ENCODE results near the gene EPHB1. TPM values are rescaled to one million over a fixed set of nuclear protein-coding genes. Genes with fewer than 3 reads are reported as not detected.
"Not testable (repeated sequence)": the region's sequence is repeated elsewhere in the genome, so short reads cannot be mapped to it uniquely, and the experiment has no call there.

Gene EPHB1
- polyA plus RNA-seq, 3 donors from 2014 or later, result 0.45 to 1.7 (median 0.48) TPM

DNA sequence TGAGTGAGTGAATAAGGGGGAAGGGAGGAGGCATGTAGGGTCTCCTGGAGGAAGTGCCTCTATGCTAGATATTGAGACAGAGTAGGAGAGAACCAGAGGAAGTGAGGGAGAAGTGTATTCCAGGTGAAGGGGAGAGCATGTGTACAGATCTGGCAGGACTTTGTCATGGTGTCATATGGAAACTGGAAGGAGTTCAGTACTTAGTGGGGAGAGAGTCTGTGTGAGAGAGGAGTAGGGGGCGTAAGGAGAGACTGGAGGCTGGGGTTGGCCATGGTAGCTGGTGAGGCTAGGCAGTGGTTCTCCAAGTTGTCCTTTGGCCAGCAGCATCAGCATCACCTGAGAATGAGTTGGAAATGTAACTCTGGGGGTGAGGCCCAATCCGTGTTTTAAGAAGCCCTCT, 29.6 kb upstream of the EPHB1 start:
- Mint-ChIP-seq H3K4me3 (no peak overlapping the region), H3K9me3 (no peaks in the 10 kb centered on the region), H3K36me3 (no peaks in the 10 kb centered on the region), H3K27me3 (ENCODE audit: low read depth in 3 of 3) (peaks cover 0 to 6% (median 1%) of the 10 kb centered on the region in 3 donors), H3K4me1 (no peaks in the 10 kb centered on the region), H3K27ac (no peak overlapping the region)
- DNase-seq, result no peak

DNA sequence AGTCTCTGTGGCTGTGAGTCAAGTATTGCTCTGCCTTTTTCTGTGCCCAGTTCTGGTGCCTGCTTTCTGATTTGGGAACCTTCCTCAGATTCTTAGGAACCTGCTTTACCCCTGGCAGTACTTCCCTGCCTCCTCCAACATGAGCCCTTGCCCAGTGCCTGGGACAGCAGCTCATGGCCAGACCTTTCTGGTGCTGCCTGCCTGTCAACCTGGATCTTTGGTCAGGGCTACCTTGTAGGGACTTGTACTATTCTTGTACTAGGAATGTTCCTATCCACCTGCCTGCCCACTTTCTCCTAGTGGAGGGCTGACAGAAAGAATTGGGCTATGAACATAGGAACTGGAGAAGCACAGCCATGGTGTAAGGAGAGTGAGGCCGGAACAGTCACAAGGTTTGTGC, 28.8 kb upstream of the EPHB1 start:
- no peak for DNase-seq
- Mint-ChIP-seq H3K27ac (no peak overlapping the region), H3K4me3 (no peak overlapping the region), H3K9me3 (no peaks in the 10 kb centered on the region), H3K36me3 (no peaks in the 10 kb centered on the region), H3K4me1 (no peaks in the 10 kb centered on the region), H3K27me3 (ENCODE audit: low read depth in 3 of 3) (peaks cover 1 to 6% (median 4%) of the 10 kb centered on the region in 3 donors)

GRCh38 chr3:134768116-134768515, 26.9 kb upstream of the EPHB1 start:
- DNase-seq, result no peak
- no peaks in the 10 kb centered on the region for H3K36me3 Mint-ChIP-seq
- H3K27ac Mint-ChIP-seq, result no peak overlapping the region
- H3K4me3 Mint-ChIP-seq, result no peak overlapping the region
- H3K9me3 Mint-ChIP-seq, result no peaks in the 10 kb centered on the region
- peaks cover 1 to 6% (median 4%) of the 10 kb centered on the region in 3 donors for H3K27me3 Mint-ChIP-seq (ENCODE audit: low read depth in 3 of 3)
- no peaks in the 10 kb centered on the region for H3K4me1 Mint-ChIP-seq

GRCh38 chr3:134768837-134769236, 26.2 kb upstream of the EPHB1 start:
- Mint-ChIP-seq H3K4me3 (no peak overlapping the region), H3K4me1 (no peaks in the 10 kb centered on the region), H3K27me3 (ENCODE audit: low read depth in 3 of 3) (peaks cover 1 to 6% (median 6%) of the 10 kb centered on the region in 3 donors), H3K9me3 (no peaks in the 10 kb centered on the region), H3K36me3 (no peaks in the 10 kb centered on the region), H3K27ac (no peak overlapping the region)
- DNase-seq, result no peak

GRCh38 chr3:134769287-134769868, 25.7 kb upstream of the EPHB1 start:
- peaks cover 1 to 6% (median 6%) of the 10 kb centered on the region in 3 donors for H3K27me3 Mint-ChIP-seq (ENCODE audit: low read depth in 3 of 3)
- H3K36me3 Mint-ChIP-seq, result no peaks in the 10 kb centered on the region
- no peak overlapping the region for H3K4me3 Mint-ChIP-seq
- H3K9me3 Mint-ChIP-seq, result peaks cover 0 to 1% (median 0%) of the 10 kb centered on the region in 6 donors
- DNase-seq, result no peak
- H3K4me1 Mint-ChIP-seq, result no peaks in the 10 kb centered on the region
- no peak overlapping the region for H3K27ac Mint-ChIP-seq

GRCh38 chr3:134772011-134772410, 23.0 kb upstream of the EPHB1 start:
- Mint-ChIP-seq H3K9me3 (peaks cover 0 to 1% (median 0%) of the 10 kb centered on the region in 6 donors), H3K27me3 (ENCODE audit: low read depth in 3 of 3) (peaks cover 0 to 6% (median 4%) of the 10 kb centered on the region in 3 donors), H3K27ac (no peak overlapping the region), H3K4me3 (no peak overlapping the region), H3K4me1 (no peaks in the 10 kb centered on the region), H3K36me3 (no peaks in the 10 kb centered on the region)
- DNase-seq, result no peak

DNA sequence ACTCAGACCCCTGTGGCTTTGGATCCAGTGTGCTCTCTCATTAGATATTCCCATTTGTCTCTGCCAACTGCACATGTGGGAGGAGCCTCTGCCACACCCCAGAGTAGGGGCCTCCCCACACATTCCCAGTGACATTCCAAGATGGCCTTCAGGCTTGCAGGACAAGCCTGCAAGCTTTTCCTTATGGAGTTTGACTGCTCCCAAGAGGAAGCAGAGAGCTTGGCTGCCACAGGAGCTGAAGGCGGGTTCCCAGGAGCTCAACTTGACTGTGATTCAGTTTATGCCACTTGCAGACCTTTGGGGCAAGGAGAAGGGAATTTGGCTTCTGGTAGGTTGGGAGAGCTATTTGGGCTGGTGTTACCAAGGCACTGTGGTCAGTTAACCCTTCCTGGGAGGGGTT, 22.5 kb upstream of the EPHB1 start:
- H3K27me3 Mint-ChIP-seq (ENCODE audit: low read depth in 3 of 3), result peaks cover 0 to 6% (median 4%) of the 10 kb centered on the region in 3 donors
- H3K27ac Mint-ChIP-seq, result no peak overlapping the region
- H3K4me3 Mint-ChIP-seq, result no peak overlapping the region
- H3K36me3 Mint-ChIP-seq, result no peaks in the 10 kb centered on the region
- peaks cover 0 to 1% (median 0%) of the 10 kb centered on the region in 6 donors for H3K9me3 Mint-ChIP-seq
- H3K4me1 Mint-ChIP-seq, result no peaks in the 10 kb centered on the region
- DNase-seq, result no peak

DNA sequence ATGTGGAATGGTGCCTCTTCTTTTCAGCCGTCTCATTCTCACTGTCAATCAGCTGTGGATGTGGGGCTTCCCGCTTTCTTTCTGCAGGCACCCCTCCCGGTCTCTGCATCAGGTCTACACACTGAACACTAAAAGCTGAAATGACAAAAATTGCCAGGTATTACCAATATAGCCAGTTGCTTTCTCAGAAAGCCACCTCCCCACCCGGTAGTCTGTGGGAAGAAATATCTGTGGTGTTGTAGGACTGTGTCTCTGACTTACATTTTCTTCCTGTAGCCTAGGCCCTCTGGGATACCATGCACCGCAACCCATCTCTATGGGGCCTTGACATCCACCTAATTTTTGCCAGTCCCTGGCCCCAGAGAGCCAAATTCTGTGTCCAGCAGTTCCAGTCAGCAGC, 19.2 kb upstream of the EPHB1 start:
- H3K4me1 Mint-ChIP-seq, result no peaks in the 10 kb centered on the region
- H3K9me3 Mint-ChIP-seq, result peaks cover 0 to 1% (median 0%) of the 10 kb centered on the region in 6 donors
- DNase-seq, result no peak
- no peak overlapping the region for H3K27ac Mint-ChIP-seq
- H3K4me3 Mint-ChIP-seq, result no peak overlapping the region
- H3K36me3 Mint-ChIP-seq, result no peaks in the 10 kb centered on the region
- peaks cover 0 to 2% (median 0%) of the 10 kb centered on the region in 3 donors for H3K27me3 Mint-ChIP-seq (ENCODE audit: low read depth in 3 of 3)

- peaks cover 0 to 1% (median 0%) of the 10 kb centered on the region in 6 donors for H3K9me3 Mint-ChIP-seq
- no peaks in the 10 kb centered on the region for H3K36me3 Mint-ChIP-seq
- H3K4me1 Mint-ChIP-seq, result no peaks in the 10 kb centered on the region
- DNase-seq, result no peak
- no peak overlapping the region for H3K4me3 Mint-ChIP-seq
- no peak overlapping the region for H3K27ac Mint-ChIP-seq
- peaks cover 0 to 2% (median 0%) of the 10 kb centered on the region in 3 donors for H3K27me3 Mint-ChIP-seq (ENCODE audit: low read depth in 3 of 3)
These were observed 18.5 kb upstream of the EPHB1 start for GRCh38 chr3:134776518-134776917.

DNA sequence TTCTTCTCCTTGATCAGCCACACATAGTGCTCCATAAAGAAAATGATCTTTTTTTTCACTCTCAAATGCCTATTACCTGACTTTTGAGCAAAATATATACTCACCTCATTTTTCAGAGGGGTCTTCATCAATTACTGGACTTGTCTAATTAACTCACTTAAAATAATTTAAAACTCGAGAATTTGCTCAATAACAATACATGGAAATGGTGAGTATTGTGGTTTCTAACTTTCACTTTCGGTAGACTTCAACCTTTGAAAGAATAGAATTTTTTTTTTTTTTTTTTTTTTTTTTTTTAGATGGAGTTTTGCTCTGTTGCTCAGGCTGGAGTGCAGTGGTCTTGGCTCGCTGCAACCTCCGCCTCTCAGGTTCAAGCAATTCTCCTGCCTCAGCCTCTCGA, 17.7 kb upstream of the EPHB1 start:
- H3K4me3 Mint-ChIP-seq, result no peak overlapping the region
- H3K27me3 Mint-ChIP-seq (ENCODE audit: low read depth in 3 of 3), result peaks cover 0 to 2% (median 0%) of the 10 kb centered on the region in 3 donors
- no peaks in the 10 kb centered on the region for H3K36me3 Mint-ChIP-seq
- no peak for DNase-seq
- H3K9me3 Mint-ChIP-seq, result peaks cover 0 to 2% (median 0%) of the 10 kb centered on the region in 6 donors
- no peak overlapping the region for H3K27ac Mint-ChIP-seq
- no peaks in the 10 kb centered on the region for H3K4me1 Mint-ChIP-seq

DNA sequence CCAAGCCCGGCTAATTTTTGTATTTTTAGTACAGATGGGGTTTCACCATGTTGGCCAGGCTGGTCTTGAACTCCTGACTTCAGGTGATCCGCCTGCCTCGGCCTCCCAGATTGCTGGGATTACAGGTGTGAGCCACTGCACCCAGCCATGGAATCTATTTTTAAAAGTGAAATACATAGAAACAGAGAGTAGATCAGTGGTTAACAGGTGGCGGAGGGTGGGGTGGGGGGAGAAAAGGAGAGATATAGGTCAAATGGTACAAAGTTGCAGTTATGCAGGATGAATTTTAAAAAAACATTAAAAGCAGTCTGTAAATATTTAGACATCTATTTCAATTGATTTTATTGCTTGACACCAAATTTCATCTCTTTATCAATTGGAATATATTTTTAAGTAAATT, 6.8 kb upstream of the EPHB1 start:
- H3K9me3 Mint-ChIP-seq, H3K36me3 Mint-ChIP-seq, H3K4me3 Mint-ChIP-seq, H3K4me1 Mint-ChIP-seq, DNase-seq, H3K27ac Mint-ChIP-seq: not testable (repeated sequence)
- H3K27me3 Mint-ChIP-seq (ENCODE audit: low read depth in 3 of 3), result peaks cover 3 to 19% (median 6%) of the 10 kb centered on the region in 3 donors

DNA sequence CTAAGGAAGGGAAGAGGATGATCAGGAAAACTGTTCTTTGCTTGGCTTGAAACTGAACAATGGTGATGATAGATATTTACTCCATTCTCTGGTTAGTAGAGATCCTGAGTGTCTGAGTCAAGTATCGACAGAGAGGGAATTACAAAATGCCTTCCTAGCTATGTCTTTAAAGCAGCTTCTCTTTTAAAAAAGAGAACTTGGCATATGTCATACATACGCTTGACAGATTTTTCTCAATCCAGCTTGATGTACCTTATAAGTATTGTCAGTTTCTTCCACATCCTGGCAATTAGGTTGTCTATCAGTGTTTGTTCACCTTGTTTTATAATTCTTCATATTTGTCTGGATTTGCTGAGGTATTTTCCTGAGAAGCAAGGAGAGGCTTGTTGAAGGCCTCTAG, 5.0 kb upstream of the EPHB1 start:
- Mint-ChIP-seq H3K9me3 (no peaks in the 10 kb centered on the region), H3K36me3 (no peaks in the 10 kb centered on the region), H3K27ac (no peak overlapping the region), H3K4me3 (no peak overlapping the region), H3K27me3 (ENCODE audit: low read depth in 3 of 3) (peaks cover 4 to 26% (median 9%) of the 10 kb centered on the region in 3 donors), H3K4me1 (peaks cover 5 to 8% of the 10 kb centered on the region in 2 donors)
- DNase-seq, result no peak

DNA sequence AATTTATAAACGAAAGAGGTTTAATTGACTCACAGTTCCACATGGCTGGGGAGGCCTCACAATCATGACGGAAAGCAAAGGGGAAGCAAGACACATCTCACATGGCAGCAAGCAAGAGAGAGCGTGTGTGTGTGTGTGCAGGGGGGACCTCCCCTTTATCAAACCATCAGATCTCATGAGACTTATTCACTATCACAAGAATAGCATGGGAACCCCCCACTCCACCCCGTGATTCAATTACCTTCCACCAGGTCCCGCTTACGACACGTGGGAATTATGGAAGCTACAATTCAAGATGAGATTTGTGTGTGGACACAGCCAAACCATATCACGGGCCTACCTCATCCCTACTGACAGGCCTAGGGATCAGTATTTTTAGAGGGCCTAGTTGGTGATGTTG, 3.1 kb upstream of the EPHB1 start:
- Mint-ChIP-seq H3K36me3 (no peaks in the 10 kb centered on the region), H3K27me3 (ENCODE audit: low read depth in 3 of 3) (peaks cover 6 to 24% (median 11%) of the 10 kb centered on the region in 3 donors), H3K27ac (no peak overlapping the region), H3K4me1 (peaks cover 7 to 10% of the 10 kb centered on the region in 2 donors), H3K4me3 (no peak overlapping the region), H3K9me3 (no peaks in the 10 kb centered on the region)
- DNase-seq, result no peak

DNA sequence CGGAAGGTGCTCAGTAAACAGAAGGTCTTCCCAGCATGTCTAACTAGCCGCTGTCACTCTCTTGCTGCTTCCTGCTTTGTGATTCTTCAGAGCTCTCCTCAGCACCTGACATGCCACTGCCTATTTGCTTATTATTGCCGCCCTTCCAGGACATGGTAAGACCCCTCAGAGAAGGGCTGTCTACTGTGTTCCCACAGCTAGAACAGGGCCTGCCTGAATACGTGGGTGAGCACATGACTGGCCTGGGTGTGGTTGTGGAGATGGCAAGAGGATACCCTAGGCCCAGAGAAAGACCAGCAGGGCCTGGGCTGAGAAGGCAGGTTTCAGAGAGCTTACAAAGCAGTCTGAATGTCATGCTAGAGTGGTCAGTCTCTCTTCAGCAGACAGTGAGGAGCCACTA, 2.4 kb upstream of the EPHB1 start:
- no peaks in the 10 kb centered on the region for H3K9me3 Mint-ChIP-seq
- DNase-seq, result no peak
- peaks cover 7 to 10% of the 10 kb centered on the region in 2 donors for H3K4me1 Mint-ChIP-seq
- no peak overlapping the region for H3K27ac Mint-ChIP-seq
- no peak overlapping the region for H3K4me3 Mint-ChIP-seq
- no peaks in the 10 kb centered on the region for H3K36me3 Mint-ChIP-seq
- peaks cover 4 to 19% (median 10%) of the 10 kb centered on the region in 3 donors for H3K27me3 Mint-ChIP-seq (ENCODE audit: low read depth in 3 of 3)

- Mint-ChIP-seq H3K4me1 (peaks cover 8 to 10% of the 10 kb centered on the region in 2 donors), H3K36me3 (no peaks in the 10 kb centered on the region), H3K4me3 (peak overlapping the region in 3 of 5 donors; percentile 14 to 21 (median 19)), H3K9me3 (no peaks in the 10 kb centered on the region), H3K27me3 (ENCODE audit: low read depth in 3 of 3) (peaks cover 4 to 23% (median 10%) of the 10 kb centered on the region in 3 donors), H3K27ac (no peak overlapping the region)
- DNase-seq, result no peak
These were observed 1.5 kb upstream of the EPHB1 start for GRCh38 chr3:134793562-134793961.

All from immature natural killer cell (primary cell).